Cardiac muscle cell (in vitro differentiated cells and primary cell): ENCODE results near the gene PCNX1. TPM values are rescaled to one million over a fixed set of nuclear protein-coding genes. Genes with fewer than 3 reads are reported as not detected.
"Not testable (repeated sequence)": the region's sequence is repeated elsewhere in the genome, so short reads cannot be mapped to it uniquely, and the experiment has no call there.

Experiments
- DNase-seq, 2 donors: peaks; one replicate each; pipeline versions ENCODE4 v3.0.0 to v3.0.0-alpha.2; 2010 to 2017; ENCODE audit warnings: low read depth in 1 of 2, low spot score in 1 of 2
- H3K27ac ChIP-seq: fragments of 200-600 bp; sonication (generic); 2 replicates; pipeline ENCODE4 v1.5.1; 2016
- H3K27me3 ChIP-seq: fragments of 200-600 bp; sonication (generic); 2 replicates; pipeline ENCODE4 v1.6.0; 2016; ENCODE audit warnings: control low read depth
- H3K36me3 ChIP-seq: fragments of 200-600 bp; sonication (generic); 2 replicates; pipeline ENCODE4 v1.5.1; 2016; ENCODE audit warnings: control low read depth
- H3K4me1 ChIP-seq: fragments of 200-600 bp; sonication (generic); 2 replicates; pipeline ENCODE4 v1.8.1; 2017; ENCODE audit warnings: low read depth, mild to moderate bottlenecking, mixed run types
- H3K4me3 ChIP-seq: fragments of 200-600 bp; sonication (generic); 2 replicates; pipeline ENCODE4 v1.5.1; 2016; ENCODE audit warnings: mild to moderate bottlenecking
- H3K9me3 ChIP-seq: fragments of 200-600 bp; sonication (generic); 2 replicates; pipeline ENCODE4 v1.5.1; 2017; ENCODE audit warnings: low read depth, mild to moderate bottlenecking, control low read depth
- polyA plus RNA-seq: library from polyadenylated mRNA; unstranded; fragments of >200 nt; fragmentation: Nextera tagmentation; extraction: Ambion mirVana; gene quantifications from 2 replicates; pipeline ENCODE4 v1.2.1, GENCODE V29; 2016
- total RNA-seq: library from RNA; depleted of rRNA; stranded (reverse); fragments of >200 nt; gene quantifications from 2 replicates; pipeline ENCODE4 v1.2.3, GENCODE V29; 2016
- TF ChIP-seq, protein P1 (sequence below): IDR thresholded peaks from 2 replicates; pipeline ENCODE4 v1.5.1; 2012; ENCODE audit warnings: low read depth, mild to moderate bottlenecking, low read length

PCNX1 gene
- total RNA-seq (39.2 and 45.4 TPM in 2 replicates), polyA plus RNA-seq (20.1 and 27.8 TPM in 2 replicates)

DNA sequence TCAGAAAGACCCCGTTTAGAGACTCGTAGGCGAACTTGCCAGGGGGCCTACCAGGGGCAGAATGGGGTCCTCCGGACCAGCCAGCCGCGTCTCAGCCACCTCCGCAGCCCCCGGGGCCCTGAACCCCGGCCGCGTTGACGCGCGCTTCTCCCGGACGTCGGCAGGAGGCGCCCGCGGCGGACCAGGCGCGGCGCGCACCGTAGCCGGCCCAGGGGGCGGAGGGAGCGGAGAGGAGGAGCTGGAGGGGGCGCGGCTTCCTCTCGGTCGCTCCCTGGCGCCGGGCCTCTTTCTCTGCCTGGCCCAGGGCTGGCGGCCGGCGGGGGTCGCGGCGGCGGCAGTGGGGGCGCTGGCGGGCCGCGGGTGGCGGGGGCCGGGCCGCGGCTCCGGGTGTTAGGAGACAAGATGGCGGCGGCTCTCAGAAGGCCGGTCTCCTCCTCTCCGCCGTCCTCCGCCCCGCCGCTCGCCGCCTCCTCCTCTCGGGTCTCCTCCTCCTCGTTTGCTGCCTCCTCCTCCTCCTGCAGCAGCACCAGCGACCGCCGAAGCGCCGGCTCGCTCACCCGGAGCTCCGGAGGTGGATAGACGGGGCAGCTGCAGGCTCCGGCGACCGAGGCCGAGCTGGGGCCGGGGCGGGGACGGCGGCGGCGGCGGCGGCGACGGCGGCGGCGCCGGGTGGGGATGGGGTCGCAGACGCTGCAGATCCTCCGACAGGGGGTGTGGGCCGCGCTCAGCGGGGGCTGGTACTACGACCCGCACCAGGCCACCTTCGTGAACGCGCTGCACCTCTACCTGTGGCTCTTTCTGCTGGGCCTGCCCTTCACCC is at the start of gene PCNX1:
Gene PCNX1, plus strand, starts transcription at position 284 of the 820 bp plus-strand sequence. Its CDS starts 392 bp downstream, at position 676.
- peak; percentile 93 to 96 for DNase-seq
- peak within 1 kb of the TSS; percentile 97 for H3K27ac ChIP-seq
- no peaks in the 10 kb centered on the region for H3K27me3 ChIP-seq
- TF ChIP-seq, protein P1, sequence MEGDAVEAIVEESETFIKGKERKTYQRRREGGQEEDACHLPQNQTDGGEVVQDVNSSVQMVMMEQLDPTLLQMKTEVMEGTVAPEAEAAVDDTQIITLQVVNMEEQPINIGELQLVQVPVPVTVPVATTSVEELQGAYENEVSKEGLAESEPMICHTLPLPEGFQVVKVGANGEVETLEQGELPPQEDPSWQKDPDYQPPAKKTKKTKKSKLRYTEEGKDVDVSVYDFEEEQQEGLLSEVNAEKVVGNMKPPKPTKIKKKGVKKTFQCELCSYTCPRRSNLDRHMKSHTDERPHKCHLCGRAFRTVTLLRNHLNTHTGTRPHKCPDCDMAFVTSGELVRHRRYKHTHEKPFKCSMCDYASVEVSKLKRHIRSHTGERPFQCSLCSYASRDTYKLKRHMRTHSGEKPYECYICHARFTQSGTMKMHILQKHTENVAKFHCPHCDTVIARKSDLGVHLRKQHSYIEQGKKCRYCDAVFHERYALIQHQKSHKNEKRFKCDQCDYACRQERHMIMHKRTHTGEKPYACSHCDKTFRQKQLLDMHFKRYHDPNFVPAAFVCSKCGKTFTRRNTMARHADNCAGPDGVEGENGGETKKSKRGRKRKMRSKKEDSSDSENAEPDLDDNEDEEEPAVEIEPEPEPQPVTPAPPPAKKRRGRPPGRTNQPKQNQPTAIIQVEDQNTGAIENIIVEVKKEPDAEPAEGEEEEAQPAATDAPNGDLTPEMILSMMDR, result peak; percentile 85
- H3K4me3 ChIP-seq, result peak within 1 kb of the TSS; percentile 98
- H3K9me3 ChIP-seq, result no peaks in the 10 kb centered on the region
- H3K4me1 ChIP-seq, result peaks cover 13% of the 10 kb centered on the region
- H3K36me3 ChIP-seq, result no peaks in the 10 kb centered on the region

DNA sequence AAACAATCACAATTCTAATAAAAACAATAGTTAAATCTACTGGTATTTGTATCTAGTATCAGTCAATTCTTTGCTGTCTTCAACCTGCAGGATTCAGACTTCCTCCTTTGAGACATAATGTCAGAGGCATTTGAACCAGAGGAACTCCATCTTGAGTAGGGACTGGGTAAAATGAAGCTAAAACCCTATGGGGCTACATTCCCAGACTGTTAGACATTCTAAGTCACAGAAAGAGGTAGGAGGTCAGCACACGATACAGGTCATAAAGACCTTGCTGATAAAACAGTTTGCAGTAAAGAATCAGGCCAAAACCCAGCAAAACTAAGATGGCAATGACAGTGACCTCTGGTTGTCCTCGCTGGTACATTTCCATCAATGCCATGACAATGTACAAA is 49.8 kb upstream of the PCNX1 start:
- Histone ChIP-seq H3K4me3 (no peak overlapping the region), H3K27me3 (no peaks in the 10 kb centered on the region), H3K4me1 (no peaks in the 10 kb centered on the region), H3K27ac (no peak overlapping the region), H3K36me3 (no peaks in the 10 kb centered on the region), H3K9me3 (no peaks in the 10 kb centered on the region)
- TF ChIP-seq, protein P1, result no peak
- DNase-seq, result no peak

DNA sequence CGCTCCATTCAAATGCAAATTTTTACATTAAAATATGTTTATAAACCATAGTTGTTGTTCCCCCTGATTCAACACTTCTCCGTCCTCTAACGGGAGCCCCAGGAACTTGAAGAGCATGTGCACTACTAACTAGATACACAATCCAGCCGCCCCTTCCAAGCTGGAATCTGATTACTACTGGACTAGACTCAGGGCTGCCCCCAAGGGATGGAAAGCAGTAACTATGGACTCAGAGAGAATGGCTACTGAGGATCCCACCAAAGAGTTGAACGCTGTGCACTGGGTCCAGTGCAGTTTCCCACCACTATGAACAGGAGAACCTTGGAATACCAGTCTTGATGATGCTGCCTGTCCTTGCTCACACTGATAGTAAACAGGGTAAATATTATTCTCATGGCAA is 48.6 kb upstream of the PCNX1 start:
- DNase-seq, result no peak
- H3K27me3 ChIP-seq, result no peaks in the 10 kb centered on the region
- TF ChIP-seq, protein P1, result no peak
- no peaks in the 10 kb centered on the region for H3K9me3 ChIP-seq
- H3K4me3 ChIP-seq, result no peak overlapping the region
- no peak overlapping the region for H3K27ac ChIP-seq
- H3K4me1 ChIP-seq, result no peaks in the 10 kb centered on the region
- no peaks in the 10 kb centered on the region for H3K36me3 ChIP-seq

DNA sequence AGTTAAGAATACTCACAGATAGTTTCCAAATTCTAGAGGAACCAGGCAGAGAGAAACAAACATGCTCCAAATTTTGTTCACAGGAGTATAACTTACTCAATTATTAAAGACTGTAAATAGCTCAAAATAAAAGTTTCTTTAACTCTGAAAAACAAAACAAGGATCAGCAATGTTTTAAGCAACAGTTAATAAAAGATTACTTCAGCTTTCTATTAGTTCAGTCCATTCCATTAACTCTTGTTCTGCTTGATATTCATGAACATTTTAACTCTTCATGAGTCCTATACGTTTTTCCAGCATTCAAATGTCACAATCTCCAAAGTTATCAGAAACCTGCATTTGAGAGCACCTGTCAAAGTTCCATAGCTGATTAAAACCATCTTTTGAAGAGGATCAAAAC is 40.3 kb upstream of the PCNX1 start:
- not testable (repeated sequence) for H3K4me3 ChIP-seq, DNase-seq, H3K27me3 ChIP-seq, H3K4me1 ChIP-seq, H3K27ac ChIP-seq, H3K9me3 ChIP-seq, H3K36me3 ChIP-seq

DNA sequence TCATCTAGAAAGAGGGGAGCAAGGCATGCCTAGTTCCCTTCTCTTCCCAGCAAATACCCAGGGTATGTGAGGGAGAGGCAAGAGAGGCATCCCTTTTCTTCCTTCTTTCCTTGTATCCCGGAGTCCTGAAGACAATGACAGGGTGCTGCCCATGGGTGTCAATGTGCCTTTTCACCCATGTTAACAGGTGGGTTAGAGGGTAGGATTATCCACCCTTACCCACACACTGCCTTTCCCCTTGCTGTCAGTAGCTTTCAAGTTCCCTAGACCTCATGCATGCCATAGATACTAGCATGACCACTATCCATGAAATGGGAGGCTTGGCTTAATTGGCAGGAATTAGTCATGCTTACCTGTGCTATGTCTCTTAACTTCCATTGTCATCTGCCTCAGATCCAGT is 36.3 kb upstream of the PCNX1 start:
- Histone ChIP-seq H3K4me3 (no peak overlapping the region), H3K9me3 (no peaks in the 10 kb centered on the region), H3K4me1 (no peaks in the 10 kb centered on the region), H3K27ac (no peak overlapping the region), H3K27me3 (no peaks in the 10 kb centered on the region), H3K36me3 (no peaks in the 10 kb centered on the region)
- no peak for DNase-seq
- TF ChIP-seq, protein P1, result no peak

DNA sequence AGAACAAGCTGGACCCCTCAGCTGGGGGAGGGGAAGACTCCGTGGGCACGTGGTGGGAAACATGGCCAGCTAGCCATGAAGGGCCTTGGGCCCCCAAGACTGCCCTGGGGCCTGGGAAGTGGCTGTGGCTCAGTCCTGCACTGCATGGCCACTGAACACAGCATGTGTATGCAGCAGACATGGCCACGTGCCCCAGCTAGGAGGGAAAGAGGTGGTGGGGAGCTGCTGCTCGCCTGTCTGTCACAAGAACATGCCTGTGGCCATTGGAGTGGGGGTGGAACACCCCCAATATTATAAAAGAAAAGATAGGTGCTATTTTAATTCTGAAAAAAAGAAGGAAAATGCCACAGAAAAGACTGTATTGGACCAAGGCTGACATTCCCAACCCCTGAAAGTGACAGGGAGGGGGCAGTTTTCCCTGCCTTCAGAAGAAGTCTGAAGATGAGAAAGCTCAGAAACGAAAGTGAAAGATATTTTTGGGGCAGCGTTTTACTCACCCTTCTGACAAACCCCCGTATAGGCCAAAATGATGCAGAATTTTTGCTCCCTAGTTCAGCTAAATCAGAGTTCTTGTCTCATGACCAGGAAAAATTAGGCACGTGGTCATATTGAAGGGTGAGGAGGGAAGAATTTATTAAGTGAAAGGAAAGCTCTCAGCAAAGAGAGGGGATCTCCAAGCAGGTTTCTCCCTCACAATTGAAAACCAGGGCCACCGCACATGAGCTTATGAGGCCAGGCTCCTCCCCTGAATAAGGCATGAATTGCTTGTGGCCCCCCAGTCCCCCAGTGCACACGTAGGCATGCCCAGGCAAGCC is 35.2 kb upstream of the PCNX1 start:
- Histone ChIP-seq H3K36me3 (no peaks in the 10 kb centered on the region), H3K4me1 (no peaks in the 10 kb centered on the region), H3K9me3 (no peaks in the 10 kb centered on the region), H3K4me3 (no peak overlapping the region), H3K27me3 (no peaks in the 10 kb centered on the region), H3K27ac (no peak overlapping the region)
- DNase-seq, result no peak
- TF ChIP-seq, protein P1, result no peak
